ENCODE results near the gene P2RY14. TPM values are rescaled to one million over a fixed set of nuclear protein-coding genes. Genes with fewer than 3 reads are reported as not detected.

The P2RY14 gene
- total RNA-seq, 2 experiments from 2014 or later = 0.51 to 0.70 TPM

GRCh38 chr3:151205482-151205881, 72.9 kb downstream of the P2RY14 start:
- Mint-ChIP-seq H3K4me1 (ENCODE audit: low read depth) (peaks cover 58% of the 10 kb centered on the region), H3K9me3 (no peaks in the 10 kb centered on the region), H3K36me3 (ENCODE audit: low read depth) (peaks cover 35% of the 10 kb centered on the region), H3K4me3 (peak overlapping the region; percentile 59), H3K27ac (peak overlapping the region; percentile 96), H3K27me3 (no peaks in the 10 kb centered on the region)
- ChIA-PET CTCF (interaction anchor here (0.9 to 10.9 kb wide), 7 partner anchors 9 to 77 kb away, joined by 3 to 82 read pairs (median 3); no protein-coding TSS in a partner anchor), POLR2A (interaction anchor here (0.6 to 3.4 kb wide), 8 partner anchors 16 to 1063 kb away, joined by 3 to 17 read pairs (median 4); partner anchors contain the start of genes MBNL1 and SIAH2)
- TF ChIP-seq CTCF (IDR thresholded peaks at IDR 0.05) = no peak
- DNase-seq (no peak), ATAC-seq (no peak)
- intact Hi-C loops (cut with micrococcal nuclease) = loop anchor here (2.0 kb wide), 2 partner anchors 21 to 37 kb away; no protein-coding TSS in a partner anchor

- H3K27me3 Mint-ChIP-seq = no peaks in the 10 kb centered on the region
Observed at GRCh38 chr3:151204530-151205402, 73.6 kb downstream of the P2RY14 start.

GRCh38 chr3:151203051-151203420, 75.3 kb downstream of the P2RY14 start, which contains the start of gene GPR171:
Gene GPR171 (minus strand): TSS chr3:151203216. CDS start chr3:151199386, 3,830 bp downstream.
- ATAC-seq = peak; percentile 64
- Mint-ChIP-seq H3K27ac (peak within 1 kb of the TSS; percentile 96), H3K36me3 (ENCODE audit: low read depth) (peaks cover 52% of the 10 kb centered on the region), H3K4me1 (ENCODE audit: low read depth) (peaks cover 54% of the 10 kb centered on the region), H3K27me3 (no peaks in the 10 kb centered on the region), H3K9me3 (peaks cover 4% of the 10 kb centered on the region), H3K4me3 (peak within 1 kb of the TSS; percentile 87)
- ChIA-PET POLR2A (interaction anchor here (0.6 to 5.9 kb wide), 14 partner anchors 11 to 1067 kb away, joined by 3 to 86 read pairs (median 5); partner anchors contain the start of genes MBNL1, P2RY14 and SIAH2), CTCF (interaction anchor here (0.6 to 4.0 kb wide), 8 partner anchors 14 to 441 kb away, joined by 3 to 24 read pairs (median 4); no protein-coding TSS in a partner anchor)
- TF ChIP-seq CTCF (IDR thresholded peaks at IDR 0.05) = no peak
- intact Hi-C loops (cut with micrococcal nuclease) = loop anchor here (5.0 kb wide), 2 partner anchors 441 to 999 kb away; partner anchors contain the start of gene SIAH2
- peak; percentile 82 for DNase-seq

More at GRCh38 chr3:151204530-151205402, 73.6 kb downstream of the P2RY14 start:
- Mint-ChIP-seq H3K4me1 (ENCODE audit: low read depth) (peaks cover 52% of the 10 kb centered on the region), H3K9me3 (peaks cover under 1% of the 10 kb centered on the region), H3K36me3 (ENCODE audit: low read depth) (peaks cover 42% of the 10 kb centered on the region), H3K4me3 (peak overlapping the region; percentile 59), H3K27ac (peak overlapping the region; percentile 96)
- intact Hi-C loops (cut with micrococcal nuclease) = loop anchor here (2.0 to 5.0 kb wide), 4 partner anchors 22 to 998 kb away; partner anchors contain the start of gene SIAH2
- POLR2A ChIA-PET = interaction anchor here (0.6 to 3.4 kb wide), 9 partner anchors 15 to 1064 kb away, joined by 3 to 17 read pairs (median 4); partner anchors contain the start of genes MBNL1 and SIAH2
- TF ChIP-seq CTCF (IDR thresholded peaks at IDR 0.05) = no peak
- CTCF ChIA-PET = interaction anchor here (0.9 to 10.9 kb wide), 7 partner anchors 8 to 78 kb away, joined by 3 to 82 read pairs (median 3); no protein-coding TSS in a partner anchor
- ATAC-seq (peak; percentile 21), DNase-seq (no peak)

- CTCF ChIA-PET = interaction anchor here (1.4 to 4.0 kb wide), 6 partner anchors 9 to 33 kb away, joined by 4 to 24 read pairs (median 8); no protein-coding TSS in a partner anchor
- H3K36me3 Mint-ChIP-seq (ENCODE audit: low read depth) = peaks cover 63% of the 10 kb centered on the region
- no peak for DNase-seq
Observed at GRCh38 chr3:151201051-151201730, 77.2 kb downstream of the P2RY14 start.

More at GRCh38 chr3:151201051-151201730, 77.2 kb downstream of the P2RY14 start:
- TF ChIP-seq CTCF (IDR thresholded peaks at IDR 0.05) = no peak
- H3K4me1 Mint-ChIP-seq (ENCODE audit: low read depth) = peaks cover 50% of the 10 kb centered on the region
- peak overlapping the region; percentile 87 for H3K4me3 Mint-ChIP-seq
- peaks cover 4% of the 10 kb centered on the region for H3K9me3 Mint-ChIP-seq
- H3K27me3 Mint-ChIP-seq = no peaks in the 10 kb centered on the region
- peak overlapping the region; percentile 96 for H3K27ac Mint-ChIP-seq
- intact Hi-C loops (cut with micrococcal nuclease) = loop anchor here (5.0 kb wide), 2 partner anchors 439 to 1001 kb away; partner anchors contain the start of gene SIAH2
- ATAC-seq = no peak
- POLR2A ChIA-PET = interaction anchor here (0.5 to 6.9 kb wide), 16 partner anchors 8 to 1069 kb away, joined by 3 to 86 read pairs (median 7); partner anchors contain the start of genes MBNL1 and SIAH2

All from activated CD8-positive, alpha-beta T cell treated with anti-CD3 and anti-CD28 coated beads for 36 hours (primary cell).